Ammon's horn (tissue), 1 donor: ENCODE measurements around the gene TMEM25.
"Not testable (repeated sequence)": the region's sequence is repeated elsewhere in the genome, so short reads cannot be mapped to it uniquely, and the experiment has no call there.

Experiments
- DNase-seq: peaks from one replicate; pipeline ENCODE4 v3.0.0-alpha.2; 2016; ENCODE audit warnings: low spot score

TMEM25 gene

DNA sequence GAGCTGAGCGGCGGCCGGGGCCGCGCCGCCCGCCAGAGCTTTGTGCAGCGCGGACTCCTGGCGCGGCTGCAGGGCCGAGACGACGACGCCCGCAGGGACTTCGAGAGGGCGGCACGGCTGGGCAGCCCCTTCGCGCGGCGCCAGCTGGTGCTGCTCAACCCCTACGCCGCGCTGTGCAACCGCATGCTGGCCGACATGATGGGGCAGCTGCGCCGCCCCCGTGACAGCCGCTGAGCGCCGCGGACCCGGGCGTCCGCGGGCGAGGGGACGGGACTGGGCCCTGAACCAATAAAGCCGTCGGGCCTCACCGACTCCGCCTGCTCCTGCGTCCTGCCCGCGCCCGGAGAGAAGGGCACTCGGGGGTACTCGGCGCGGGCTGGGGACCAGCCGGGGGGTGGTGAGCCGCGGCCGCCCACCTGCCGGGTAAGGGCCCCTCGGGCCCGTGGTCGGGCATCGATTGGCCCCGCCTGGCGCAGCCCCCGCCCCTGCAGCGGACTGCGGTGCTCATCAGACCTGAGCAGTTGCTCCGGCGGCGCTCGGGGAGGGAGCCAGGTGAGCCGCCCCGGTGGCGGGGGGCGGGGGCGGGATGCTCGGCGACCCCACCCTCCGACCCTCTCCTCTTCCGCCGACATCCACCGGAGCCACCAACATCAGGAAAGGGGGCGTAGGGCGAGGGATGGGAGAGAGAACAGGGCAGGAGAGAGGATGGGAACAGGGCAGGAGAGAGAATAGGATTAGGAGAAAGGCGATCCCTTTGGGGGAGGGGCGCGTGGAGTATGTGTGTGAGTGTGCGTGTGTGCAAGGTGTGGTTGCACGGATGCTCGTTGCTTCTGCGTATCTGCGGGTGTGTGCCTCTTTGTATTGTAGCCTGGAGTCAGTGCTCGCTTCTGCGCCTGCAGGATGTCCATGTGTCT is at the start of gene TMEM25:
TMEM25 (plus strand) TSS at position 510 of the 914 bp plus-strand sequence. CDS start 610 bp downstream, outside the sequence.
- peak; percentile 57 for DNase-seq

DNA sequence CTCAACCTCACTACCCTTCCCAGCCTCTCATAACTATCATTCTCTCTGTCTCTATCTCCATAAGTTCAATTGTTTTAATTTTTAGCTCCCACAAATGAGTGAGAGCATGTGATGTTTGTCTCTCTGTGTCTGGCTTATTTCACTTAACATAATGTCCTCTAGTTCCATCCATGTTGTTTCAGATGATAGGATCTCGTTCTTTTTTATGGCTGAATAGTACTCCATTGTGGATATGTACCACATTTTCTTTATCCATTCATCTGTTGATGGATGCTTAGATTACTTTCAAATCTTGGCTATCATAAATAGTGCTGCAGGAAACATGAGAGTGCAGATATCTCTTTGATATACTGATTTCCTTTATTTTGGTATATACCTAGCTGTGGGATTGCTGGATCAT is 49.8 kb upstream of the TMEM25 start:
- not testable (repeated sequence) for DNase-seq

DNA sequence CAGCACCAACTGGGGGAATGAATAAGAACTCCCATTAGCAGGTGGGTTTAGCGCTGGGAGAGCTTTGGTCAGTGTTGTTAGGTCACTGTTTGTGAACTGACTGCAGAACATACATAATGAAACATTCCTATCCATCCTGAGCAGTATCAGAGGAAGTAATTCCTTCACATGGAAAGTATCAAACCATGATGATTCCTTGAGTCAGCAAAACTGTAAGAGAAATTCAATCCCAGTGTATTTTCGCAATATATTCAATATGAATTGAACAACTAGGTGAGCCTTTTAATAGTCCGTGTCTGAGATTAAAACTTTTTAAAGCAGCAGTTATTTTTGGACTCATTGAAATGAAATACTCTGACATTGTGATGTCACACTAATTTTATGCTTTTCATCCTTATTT is 46.6 kb upstream of the TMEM25 start:
- DNase-seq, result no peak

DNA sequence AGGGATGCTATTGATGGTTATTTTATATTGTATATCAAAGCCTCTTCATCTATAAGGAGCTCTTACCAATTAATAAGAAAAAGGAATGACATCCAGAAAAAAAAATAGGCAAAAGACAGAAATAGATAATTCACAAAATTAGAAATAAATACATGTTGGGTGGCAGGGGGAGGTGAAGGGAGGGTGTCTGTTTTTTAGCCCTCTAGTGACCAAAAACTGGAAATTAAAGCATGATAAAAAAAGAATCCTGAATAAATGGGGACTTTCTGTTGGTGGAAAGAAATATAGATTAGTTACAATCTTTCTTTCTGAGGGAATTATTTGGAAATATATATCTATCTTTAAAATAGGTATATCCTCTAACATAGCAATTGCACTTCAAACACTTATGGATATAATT is 45.7 kb upstream of the TMEM25 start:
- DNase-seq, result no peak

DNA sequence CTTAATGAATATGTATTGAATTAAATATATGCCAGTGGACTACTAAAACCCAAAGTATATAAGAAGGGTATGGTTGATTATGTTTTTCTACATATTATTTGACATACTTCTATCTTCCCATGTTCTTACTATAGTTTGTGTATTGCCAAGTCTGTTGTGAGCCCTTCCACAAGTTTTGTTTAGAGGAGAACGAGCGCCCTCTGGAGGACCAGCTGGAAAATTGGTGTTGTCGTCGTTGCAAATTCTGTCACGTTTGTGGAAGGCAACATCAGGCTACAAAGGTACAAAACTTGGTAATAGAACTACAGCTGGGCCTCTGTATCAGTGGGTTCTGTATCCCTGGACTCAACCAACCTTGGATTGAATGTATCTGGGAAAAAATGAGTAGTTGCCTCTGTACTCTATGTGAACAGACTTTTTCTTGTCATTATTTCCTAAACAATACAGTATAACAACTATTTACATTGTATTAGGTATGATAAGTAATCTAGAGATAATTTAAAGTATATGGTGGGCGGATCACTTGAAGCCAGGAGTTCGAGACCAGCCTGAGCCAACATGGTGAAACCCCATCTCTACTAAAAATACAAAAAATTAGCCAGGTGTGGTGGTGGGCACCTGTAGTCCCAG is 42.4 kb upstream of the TMEM25 start:
- peak; percentile 88 for DNase-seq

DNA sequence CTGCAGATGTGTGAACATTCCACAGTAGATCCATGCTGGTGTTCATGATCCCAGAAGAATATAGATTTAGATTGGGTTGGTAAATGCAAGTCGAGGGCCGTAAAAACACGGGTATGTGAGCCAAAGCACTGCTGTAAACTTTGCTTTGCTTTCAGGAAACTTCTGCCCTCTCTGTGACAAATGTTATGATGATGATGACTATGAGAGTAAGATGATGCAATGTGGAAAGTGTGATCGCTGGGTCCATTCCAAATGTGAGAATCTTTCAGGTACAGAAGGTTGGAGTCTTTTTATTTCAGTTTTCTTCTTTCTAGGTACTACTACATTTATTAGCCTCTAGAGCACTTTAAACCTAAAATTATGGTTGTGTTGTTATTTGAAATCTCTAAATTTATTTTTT is 40.0 kb upstream of the TMEM25 start:
- no peak for DNase-seq

DNA sequence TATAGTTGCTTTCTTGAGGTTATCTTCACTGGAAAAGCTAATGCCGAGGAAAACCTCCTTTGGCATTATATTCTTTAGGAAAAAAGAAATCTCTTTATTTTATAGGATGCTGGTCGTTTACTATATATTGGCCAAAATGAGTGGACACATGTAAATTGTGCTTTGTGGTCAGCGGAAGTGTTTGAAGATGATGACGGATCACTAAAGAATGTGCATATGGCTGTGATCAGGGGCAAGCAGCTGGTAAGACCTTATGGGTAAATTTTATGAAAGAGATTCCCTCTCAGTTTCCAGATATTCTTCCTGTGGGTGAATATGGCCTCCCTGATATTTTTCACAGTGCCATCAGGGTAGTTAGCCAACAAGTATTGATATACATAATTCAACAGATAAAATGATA is 33.2 kb upstream of the TMEM25 start:
- no peak for DNase-seq

DNA sequence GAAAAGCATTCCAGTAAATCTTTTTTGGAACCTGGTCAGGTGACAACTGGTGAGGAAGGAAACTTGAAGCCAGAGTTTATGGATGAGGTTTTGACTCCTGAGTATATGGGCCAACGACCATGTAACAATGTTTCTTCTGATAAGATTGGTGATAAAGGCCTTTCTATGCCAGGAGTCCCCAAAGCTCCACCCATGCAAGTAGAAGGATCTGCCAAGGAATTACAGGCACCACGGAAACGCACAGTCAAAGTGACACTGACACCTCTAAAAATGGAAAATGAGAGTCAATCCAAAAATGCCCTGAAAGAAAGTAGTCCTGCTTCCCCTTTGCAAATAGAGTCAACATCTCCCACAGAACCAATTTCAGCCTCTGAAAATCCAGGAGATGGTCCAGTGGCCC is 27.8 kb upstream of the TMEM25 start:
- no peak for DNase-seq

DNA sequence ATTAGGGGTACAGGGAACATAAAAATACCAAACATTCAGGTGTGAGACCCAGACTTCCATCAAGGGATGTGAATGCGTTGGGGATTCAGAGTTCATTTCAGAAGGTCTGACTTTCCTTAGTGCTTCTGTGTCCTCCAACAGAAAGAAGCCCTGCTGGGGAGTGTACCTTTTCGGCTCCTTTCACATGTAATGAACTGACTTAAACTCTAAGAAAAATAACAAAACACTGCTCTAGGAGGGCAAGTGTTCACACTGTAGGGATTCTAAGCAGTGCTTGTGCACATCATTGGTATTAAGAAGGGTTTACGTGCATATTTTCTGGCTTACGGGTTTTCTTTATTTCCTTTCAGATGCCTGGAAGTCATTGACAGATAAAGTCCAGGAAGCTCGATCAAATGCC is 19.4 kb upstream of the TMEM25 start:
- DNase-seq, result no peak

DNA sequence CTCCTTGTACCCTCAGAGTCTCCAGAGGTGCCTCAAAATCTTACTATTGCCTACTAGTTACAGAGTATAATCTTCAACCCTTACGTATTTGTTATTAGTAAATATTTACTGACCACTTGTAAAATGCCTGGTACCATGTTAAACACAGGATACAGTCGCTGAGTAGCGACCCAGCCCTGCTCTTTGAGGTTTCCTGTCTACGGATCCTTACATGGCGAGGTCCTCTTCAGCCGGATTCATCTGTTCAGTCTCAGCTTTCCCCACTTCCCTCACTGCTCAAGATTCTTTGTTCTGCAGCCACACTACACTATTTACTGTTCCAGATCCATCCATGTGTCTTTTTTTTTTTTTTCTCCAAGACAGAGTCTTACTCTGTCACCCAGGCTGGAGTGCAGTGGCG is 16.9 kb upstream of the TMEM25 start:
- DNase-seq, result no peak

DNA sequence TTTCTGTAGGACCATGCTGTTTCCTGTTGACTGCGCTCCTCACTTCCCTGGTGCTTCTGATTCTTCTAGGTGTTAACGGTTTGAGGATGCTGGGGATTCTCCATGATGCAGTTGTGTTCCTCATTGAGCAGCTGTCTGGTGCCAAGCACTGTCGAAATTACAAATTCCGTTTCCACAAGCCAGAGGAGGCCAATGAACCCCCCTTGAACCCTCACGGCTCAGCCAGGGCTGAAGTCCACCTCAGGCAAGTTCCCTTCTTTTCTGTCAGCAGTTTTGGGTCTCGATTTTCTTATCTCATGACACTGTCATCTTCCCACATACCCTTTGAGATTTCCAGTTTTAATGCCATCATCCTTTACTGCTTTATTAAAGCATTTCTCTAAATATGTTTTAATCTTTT is 11.4 kb upstream of the TMEM25 start:
- DNase-seq, result no peak

DNA sequence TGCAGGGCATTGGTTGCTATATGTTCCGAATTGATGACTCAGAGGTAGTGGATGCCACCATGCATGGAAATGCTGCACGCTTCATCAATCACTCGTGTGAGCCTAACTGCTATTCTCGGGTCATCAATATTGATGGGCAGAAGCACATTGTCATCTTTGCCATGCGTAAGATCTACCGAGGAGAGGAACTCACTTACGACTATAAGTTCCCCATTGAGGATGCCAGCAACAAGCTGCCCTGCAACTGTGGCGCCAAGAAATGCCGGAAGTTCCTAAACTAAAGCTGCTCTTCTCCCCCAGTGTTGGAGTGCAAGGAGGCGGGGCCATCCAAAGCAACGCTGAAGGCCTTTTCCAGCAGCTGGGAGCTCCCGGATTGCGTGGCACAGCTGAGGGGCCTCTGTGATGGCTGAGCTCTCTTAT is 9.1 kb upstream of the TMEM25 start:
- DNase-seq, result no peak

DNA sequence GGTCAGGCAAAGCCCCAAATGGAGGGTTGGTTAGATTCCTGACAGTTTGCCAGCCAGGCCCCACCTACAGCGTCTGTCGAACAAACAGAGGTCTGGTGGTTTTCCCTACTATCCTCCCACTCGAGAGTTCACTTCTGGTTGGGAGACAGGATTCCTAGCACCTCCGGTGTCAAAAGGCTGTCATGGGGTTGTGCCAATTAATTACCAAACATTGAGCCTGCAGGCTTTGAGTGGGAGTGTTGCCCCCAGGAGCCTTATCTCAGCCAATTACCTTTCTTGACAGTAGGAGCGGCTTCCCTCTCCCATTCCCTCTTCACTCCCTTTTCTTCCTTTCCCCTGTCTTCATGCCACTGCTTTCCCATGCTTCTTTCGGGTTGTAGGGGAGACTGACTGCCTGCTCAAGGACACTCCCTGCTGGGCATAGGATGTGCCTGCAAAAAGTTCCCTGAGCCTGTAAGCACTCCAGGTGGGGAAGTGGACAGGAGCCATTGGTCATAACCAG is 8.4 kb upstream of the TMEM25 start:
- no peak for DNase-seq

DNA sequence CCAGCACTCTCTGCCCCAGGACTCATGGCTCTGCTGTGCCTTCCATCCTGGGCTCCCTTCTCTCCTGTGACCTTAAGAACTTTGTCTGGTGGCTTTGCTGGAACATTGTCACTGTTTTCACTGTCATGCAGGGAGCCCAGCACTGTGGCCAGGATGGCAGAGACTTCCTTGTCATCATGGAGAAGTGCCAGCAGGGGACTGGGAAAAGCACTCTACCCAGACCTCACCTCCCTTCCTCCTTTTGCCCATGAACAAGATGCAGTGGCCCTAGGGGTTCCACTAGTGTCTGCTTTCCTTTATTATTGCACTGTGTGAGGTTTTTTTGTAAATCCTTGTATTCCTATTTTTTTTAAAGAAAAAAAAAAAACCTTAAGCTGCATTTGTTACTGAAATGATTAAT is 6.6 kb upstream of the TMEM25 start:
- no peak for DNase-seq

DNA sequence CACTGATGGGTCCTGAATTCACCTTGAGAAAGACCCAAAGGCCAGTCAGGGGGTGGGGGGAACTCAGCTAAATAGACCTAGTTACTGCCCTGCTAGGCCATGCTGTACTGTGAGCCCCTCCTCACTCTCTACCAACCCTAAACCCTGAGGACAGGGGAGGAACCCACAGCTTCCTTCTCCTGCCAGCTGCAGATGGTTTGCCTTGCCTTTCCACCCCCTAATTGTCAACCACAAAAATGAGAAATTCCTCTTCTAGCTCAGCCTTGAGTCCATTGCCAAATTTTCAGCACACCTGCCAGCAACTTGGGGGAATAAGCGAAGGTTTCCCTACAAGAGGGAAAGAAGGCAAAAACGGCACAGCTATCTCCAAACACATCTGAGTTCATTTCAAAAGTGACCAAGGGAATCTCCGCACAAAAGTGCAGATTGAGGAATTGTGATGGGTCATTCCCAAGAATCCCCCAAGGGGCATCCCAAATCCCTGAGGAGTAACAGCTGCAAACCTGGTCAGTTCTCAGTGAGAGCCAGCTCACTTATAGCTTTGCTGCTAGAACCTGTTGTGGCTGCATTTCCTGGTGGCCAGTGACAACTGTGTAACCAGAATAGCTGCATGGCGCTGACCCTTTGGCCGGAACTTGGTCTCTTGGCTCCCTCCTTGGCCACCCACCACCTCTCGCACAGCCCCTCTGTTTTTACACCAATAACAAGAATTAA is 6.1 kb upstream of the TMEM25 start:
- no peak for DNase-seq

DNA sequence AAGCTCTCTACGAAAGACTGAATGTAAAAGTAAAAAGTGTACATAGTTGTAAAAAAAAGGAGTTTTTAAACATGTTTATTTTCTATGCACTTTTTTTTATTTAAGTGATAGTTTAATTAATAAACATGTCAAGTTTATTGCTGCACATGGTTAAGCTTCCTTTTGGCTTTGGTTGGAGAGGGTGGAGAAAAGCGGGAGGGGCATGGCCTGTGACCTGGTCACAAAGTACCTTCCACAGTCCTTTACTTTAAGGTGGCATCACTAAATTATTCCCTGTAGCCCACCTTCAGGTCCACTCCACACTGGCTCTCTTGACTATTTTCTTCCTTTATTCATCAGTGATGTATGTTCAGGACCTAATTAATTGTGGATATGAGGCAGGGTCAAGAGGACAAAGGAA is 4.3 kb upstream of the TMEM25 start:
- no peak for DNase-seq

DNA sequence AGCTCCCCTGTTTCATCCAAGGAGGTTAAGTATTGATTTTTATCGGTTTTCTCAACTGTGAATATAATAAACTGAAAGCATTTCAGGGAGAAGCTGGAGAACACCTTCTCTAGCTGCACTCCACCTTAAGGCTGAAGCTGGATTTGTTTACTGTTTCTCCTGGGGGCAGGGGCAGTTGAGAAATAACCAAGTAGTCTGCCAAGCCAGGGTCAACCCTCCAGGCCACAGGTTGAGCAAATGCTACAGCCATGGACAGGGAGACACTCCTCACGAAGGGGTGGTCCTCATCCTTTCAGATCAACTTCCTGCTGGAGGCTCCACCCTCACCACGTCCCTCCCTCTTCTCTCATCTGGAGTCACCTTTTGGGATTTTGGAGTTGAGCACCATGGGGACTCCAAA is 3.9 kb upstream of the TMEM25 start, which contains the start of gene TTC36:
TTC36 (plus strand) TSS at position 366 of the 400 bp plus-strand sequence; CDS start at position 387, 21 bp downstream.
- no peak for DNase-seq

DNA sequence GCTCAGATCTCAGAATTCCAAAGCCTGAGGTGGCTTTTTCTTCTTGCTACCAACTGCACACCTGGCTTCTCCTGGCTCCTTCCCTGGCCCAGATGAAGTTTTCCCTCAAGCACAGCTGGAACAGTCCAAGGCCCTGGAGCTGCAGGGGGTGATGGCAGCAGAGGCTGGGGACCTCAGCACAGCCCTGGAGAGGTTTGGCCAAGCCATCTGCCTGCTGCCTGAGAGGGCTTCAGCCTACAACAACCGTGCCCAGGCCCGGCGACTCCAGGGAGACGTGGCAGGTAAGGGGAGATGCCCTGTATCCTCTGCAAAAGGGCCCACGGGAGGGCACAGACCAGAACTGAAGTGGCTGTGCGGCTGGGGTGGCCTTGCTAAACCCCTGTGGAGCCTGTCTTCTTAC is 2.5 kb upstream of the TMEM25 start:
- DNase-seq, result no peak

DNA sequence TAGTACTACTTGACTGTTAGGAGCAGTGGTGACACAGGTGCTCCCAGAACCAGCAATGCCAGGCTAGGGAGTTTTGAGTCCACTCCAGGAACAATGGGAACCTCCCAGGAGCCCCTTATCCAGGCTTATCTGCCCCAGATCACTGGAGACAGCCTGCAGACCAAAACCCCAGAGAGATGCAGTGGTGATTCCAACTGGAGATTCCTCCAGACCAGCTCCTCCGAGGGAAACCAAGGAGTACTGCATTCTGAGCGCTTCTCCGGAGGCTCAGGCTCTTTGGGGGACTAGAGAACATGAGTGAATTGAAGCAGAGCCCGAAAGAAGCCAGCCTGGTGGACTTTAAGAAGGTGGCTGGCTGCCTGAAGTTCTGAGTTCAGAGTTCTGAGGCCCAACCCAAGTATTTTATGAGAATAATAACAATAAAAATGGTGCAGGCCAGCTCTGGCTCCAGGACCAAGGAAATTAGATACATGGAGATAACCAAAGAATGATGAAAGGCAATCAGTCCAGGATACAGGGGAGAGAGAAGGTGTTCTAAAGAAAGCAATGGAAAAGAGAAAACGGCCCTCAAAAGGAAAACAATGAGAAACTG is 1.3 kb upstream of the TMEM25 start:
- DNase-seq, result no peak

DNA sequence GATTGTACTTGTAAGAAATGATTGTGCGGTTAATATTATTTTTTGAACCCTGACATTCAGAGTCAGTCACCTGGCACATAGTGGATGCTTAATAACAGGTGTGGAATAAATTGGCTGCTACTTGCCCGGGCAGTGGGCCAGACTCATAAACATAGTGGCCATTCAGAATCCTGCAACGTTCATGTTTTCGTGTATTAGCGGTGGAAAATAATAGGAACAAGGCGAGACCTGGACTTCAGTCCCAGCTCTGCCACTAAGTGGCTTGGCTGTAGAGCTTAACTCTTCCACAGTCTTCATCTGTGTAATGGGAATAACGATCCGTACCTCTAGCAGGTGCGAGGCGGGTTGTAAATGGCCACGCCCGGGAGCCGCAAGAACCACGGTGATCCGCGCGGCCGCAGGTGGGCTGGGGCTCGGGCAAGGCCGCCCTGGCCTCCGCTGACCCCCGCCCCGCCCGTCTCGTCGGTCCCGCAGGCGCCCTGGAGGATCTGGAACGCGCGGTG is 761 bp upstream of the TMEM25 start:
- DNase-seq, result no peak

DNA sequence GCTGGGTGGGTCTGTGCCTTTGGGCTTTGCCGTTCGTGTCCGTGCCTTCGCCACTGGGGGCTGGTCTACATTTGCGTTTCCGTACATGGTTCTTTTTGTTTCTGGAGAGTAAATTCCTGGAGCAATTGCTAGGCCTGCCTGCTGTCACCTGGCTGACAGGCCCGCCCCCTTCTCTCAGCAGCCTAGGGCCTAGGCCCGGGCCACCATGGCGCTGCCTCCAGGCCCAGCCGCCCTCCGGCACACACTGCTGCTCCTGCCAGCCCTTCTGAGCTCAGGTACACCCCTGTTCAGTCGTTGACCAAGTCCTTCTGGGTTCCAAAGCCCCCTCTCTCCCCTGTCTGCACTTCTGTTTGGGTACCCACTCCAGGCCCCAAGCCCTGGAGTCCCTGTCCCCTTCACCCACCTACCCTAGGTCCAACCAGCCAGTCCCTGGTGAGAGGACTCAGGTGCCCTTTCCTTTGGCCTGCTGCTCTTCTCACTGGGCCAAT is 649 bp downstream of the TMEM25 start:
- no peak for DNase-seq

DNA sequence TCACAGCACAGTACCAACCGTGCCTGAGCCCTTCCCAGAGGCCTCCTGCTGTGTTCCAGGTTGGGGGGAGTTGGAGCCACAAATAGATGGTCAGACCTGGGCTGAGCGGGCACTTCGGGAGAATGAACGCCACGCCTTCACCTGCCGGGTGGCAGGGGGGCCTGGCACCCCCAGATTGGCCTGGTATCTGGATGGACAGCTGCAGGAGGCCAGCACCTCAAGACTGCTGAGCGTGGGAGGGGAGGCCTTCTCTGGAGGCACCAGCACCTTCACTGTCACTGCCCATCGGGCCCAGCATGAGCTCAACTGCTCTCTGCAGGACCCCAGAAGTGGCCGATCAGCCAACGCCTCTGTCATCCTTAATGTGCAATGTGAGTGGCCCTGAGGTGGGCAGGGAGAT is 1.1 kb downstream of the TMEM25 start:
- DNase-seq, result no peak
